ENCODE measurements around the gene DNAJC7. TPM values are rescaled to one million over a fixed set of nuclear protein-coding genes. Genes with fewer than 3 reads are reported as not detected.

DNAJC7 gene
- total and polyA plus RNA-seq, 9 of the 15 experiments (the other 6 are each of a cell fraction or from before 2014, with no cell fraction given), result 85.8 to 262 (median 157) TPM

DNA sequence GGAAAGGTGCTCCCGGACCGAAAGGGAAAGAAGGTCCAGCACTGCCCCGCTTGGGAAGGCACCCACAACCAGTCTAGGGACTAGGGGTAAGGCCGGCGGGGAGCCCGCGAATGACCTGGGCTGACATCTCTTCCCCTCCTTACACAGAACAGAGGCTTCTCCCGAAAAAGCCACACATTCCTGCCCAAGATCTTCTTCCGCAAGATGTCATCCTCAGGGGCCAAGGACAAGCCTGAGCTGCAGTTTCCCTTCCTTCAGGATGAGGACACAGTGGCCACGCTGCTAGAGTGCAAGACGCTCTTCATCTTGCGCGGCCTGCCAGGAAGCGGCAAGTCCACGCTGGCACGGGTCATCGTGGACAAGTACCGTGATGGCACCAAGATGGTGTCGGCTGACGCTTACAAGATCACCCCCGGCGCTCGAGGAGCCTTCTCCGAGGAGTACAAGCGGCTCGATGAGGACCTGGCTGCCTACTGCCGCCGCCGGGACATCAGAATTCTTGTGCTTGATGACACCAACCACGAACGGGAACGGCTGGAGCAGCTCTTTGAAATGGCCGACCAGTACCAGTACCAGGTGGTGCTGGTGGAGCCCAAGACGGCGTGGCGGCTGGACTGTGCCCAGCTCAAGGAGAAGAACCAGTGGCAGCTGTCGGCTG, 49.2 kb downstream of the DNAJC7 start (continued):
- TF ChIP-seq, protein P1, sequence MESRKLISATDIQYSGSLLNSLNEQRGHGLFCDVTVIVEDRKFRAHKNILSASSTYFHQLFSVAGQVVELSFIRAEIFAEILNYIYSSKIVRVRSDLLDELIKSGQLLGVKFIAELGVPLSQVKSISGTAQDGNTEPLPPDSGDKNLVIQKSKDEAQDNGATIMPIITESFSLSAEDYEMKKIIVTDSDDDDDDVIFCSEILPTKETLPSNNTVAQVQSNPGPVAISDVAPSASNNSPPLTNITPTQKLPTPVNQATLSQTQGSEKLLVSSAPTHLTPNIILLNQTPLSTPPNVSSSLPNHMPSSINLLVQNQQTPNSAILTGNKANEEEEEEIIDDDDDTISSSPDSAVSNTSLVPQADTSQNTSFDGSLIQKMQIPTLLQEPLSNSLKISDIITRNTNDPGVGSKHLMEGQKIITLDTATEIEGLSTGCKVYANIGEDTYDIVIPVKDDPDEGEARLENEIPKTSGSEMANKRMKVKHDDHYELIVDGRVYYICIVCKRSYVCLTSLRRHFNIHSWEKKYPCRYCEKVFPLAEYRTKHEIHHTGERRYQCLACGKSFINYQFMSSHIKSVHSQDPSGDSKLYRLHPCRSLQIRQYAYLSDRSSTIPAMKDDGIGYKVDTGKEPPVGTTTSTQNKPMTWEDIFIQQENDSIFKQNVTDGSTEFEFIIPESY (CRISPR knock-in tag; IDR thresholded peaks at IDR 0.05), result no peak
- no peak for TF ChIP-seq ZNF407 (IDR thresholded peaks at IDR 0.05; ENCODE audit: low read depth)
